ENCODE measurements around the gene INS.

INS gene

GRCh38 chr11:2186669-2187279 lies 25.8 kb upstream of the INS start:
- no peak overlapping the region for H3K4me2 ChIP-seq (ENCODE audit: low read depth, low read length, poor library complexity, severe bottlenecking)

GRCh38 chr11:2185324-2186085 lies 24.5 kb upstream of the INS start:
- H3K27me3 ChIP-seq (ENCODE audit: low read length): no peaks in the 10 kb centered on the region
- no peaks in the 10 kb centered on the region for H3K9me3 ChIP-seq (ENCODE audit: insufficient read depth, low read length)
- no peak overlapping the region for H3K9ac ChIP-seq (ENCODE audit: low read length)
- H3F3A ChIP-seq (ENCODE audit: insufficient read depth): no peaks in the 10 kb centered on the region
- H3K4me2 ChIP-seq (ENCODE audit: low read depth, low read length, poor library complexity, severe bottlenecking): no peak overlapping the region
- H3K9me2 ChIP-seq (replicated peaks; ENCODE audit: insufficient read depth, low read length): no peaks in the 10 kb centered on the region
- no peaks in the 10 kb centered on the region for H3K79me2 ChIP-seq (ENCODE audit: insufficient read depth, low read length)
- H4K20me1 ChIP-seq (ENCODE audit: low read depth, low read length): no peaks in the 10 kb centered on the region
- H3K36me3 ChIP-seq (ENCODE audit: low read length): no peaks in the 10 kb centered on the region
- H3K4me3 ChIP-seq (ENCODE audit: insufficient read depth, low read length, poor library complexity, severe bottlenecking): no peak overlapping the region
- TF ChIP-seq CTCF (IDR thresholded peaks at IDR 0.05; ENCODE audit: insufficient read depth, low read length, poor library complexity, severe bottlenecking): no peak
- TF ChIP-seq EZH2phosphoT487 (conservative IDR thresholded peaks at IDR 0.05; ENCODE audit: low read length): no peak
- no peak overlapping the region for H2AFZ ChIP-seq (ENCODE audit: low read depth, low read length, severe bottlenecking)
- no peak overlapping the region for H3K27ac ChIP-seq (ENCODE audit: low read depth, low read length)

More at GRCh38 chr11:2186669-2187279, 25.8 kb upstream of the INS start:
- Histone ChIP-seq H3F3A (ENCODE audit: insufficient read depth) (no peaks in the 10 kb centered on the region), H2AFZ (ENCODE audit: low read depth, low read length, severe bottlenecking) (no peak overlapping the region), H3K36me3 (ENCODE audit: low read length) (no peaks in the 10 kb centered on the region), H3K9ac (ENCODE audit: low read length) (no peak overlapping the region), H3K27me3 (ENCODE audit: low read length) (no peaks in the 10 kb centered on the region), H3K9me2 (replicated peaks; ENCODE audit: insufficient read depth, low read length) (no peaks in the 10 kb centered on the region), H3K79me2 (ENCODE audit: insufficient read depth, low read length) (no peaks in the 10 kb centered on the region), H3K27ac (ENCODE audit: low read depth, low read length) (no peak overlapping the region), H3K9me3 (ENCODE audit: insufficient read depth, low read length) (no peaks in the 10 kb centered on the region), H4K20me1 (ENCODE audit: low read depth, low read length) (no peaks in the 10 kb centered on the region), H3K4me3 (ENCODE audit: insufficient read depth, low read length, poor library complexity, severe bottlenecking) (no peak overlapping the region)
- TF ChIP-seq EZH2phosphoT487 (conservative IDR thresholded peaks at IDR 0.05; ENCODE audit: low read length) (no peak), CTCF (IDR thresholded peaks at IDR 0.05; ENCODE audit: insufficient read depth, low read length, poor library complexity, severe bottlenecking) (peak; percentile 22)

GRCh38 chr11:2182692-2183474 lies 21.9 kb upstream of the INS start:
- Histone ChIP-seq H3K4me2 (ENCODE audit: low read depth, low read length, poor library complexity, severe bottlenecking) (no peak overlapping the region), H3K36me3 (ENCODE audit: low read length) (no peaks in the 10 kb centered on the region), H4K20me1 (ENCODE audit: low read depth, low read length) (no peaks in the 10 kb centered on the region), H3K4me3 (ENCODE audit: insufficient read depth, low read length, poor library complexity, severe bottlenecking) (no peak overlapping the region), H3F3A (ENCODE audit: insufficient read depth) (no peaks in the 10 kb centered on the region), H3K27me3 (ENCODE audit: low read length) (no peaks in the 10 kb centered on the region), H3K9ac (ENCODE audit: low read length) (no peak overlapping the region), H2AFZ (ENCODE audit: low read depth, low read length, severe bottlenecking) (no peak overlapping the region), H3K79me2 (ENCODE audit: insufficient read depth, low read length) (no peaks in the 10 kb centered on the region), H3K9me2 (replicated peaks; ENCODE audit: insufficient read depth, low read length) (no peaks in the 10 kb centered on the region), H3K27ac (ENCODE audit: low read depth, low read length) (no peak overlapping the region), H3K9me3 (ENCODE audit: insufficient read depth, low read length) (no peaks in the 10 kb centered on the region)
- TF ChIP-seq CTCF (IDR thresholded peaks at IDR 0.05; ENCODE audit: insufficient read depth, low read length, poor library complexity, severe bottlenecking) (no peak), EZH2phosphoT487 (conservative IDR thresholded peaks at IDR 0.05; ENCODE audit: low read length) (no peak)

Measured in SU-DHL-6 (cell line).